AG04450 (cell line): ENCODE results near the gene TOX2. TPM values are rescaled to one million over a fixed set of nuclear protein-coding genes. Genes with fewer than 3 reads are reported as not detected.

Source experiments
- CTCF ChIA-PET: fragments of 300-600, 350-600 bp; formaldehyde crosslinking; extraction: SDS; loops from one replicate; lab custom pipeline; 2022; ENCODE audit warnings: antibody characterized with exemption, inconsistent platforms; lab: Charles Lee
- POLR2A ChIA-PET: fragments of 350-600 bp; formaldehyde crosslinking; extraction: SDS; loops from one replicate; lab custom pipeline; 2021; ENCODE audit warnings: antibody characterized with exemption, inconsistent platforms; lab: Yijun Ruan, JAX
- DNase-seq: peaks from one replicate; pipeline ENCODE4 v3.0.0-alpha.2; 2011; ENCODE audit warnings: low read depth, low spot score
- H3K27ac ChIP-seq: one replicate; pipeline ENCODE4 v1.5.1; 2012; ENCODE audit warnings: low read depth, low read length, control low read depth
- H3K27me3 ChIP-seq: one replicate; pipeline ENCODE4 v1.6.0; 2012; ENCODE audit warnings: low read length; ENCODE audit not compliant: control insufficient read depth, insufficient read depth
- H3K4me3 ChIP-seq: 2 replicates; pipeline ENCODE4 v1.5.1; 2011; ENCODE audit warnings: mild to moderate bottlenecking, low read depth, low read length, control low read depth
- H3K9me3 ChIP-seq: 2 replicates; pipeline ENCODE4 v1.5.1; 2012; ENCODE audit warnings: low read length; ENCODE audit not compliant: control insufficient read depth, insufficient read depth
- CTCF ChIP-seq: IDR thresholded peaks from 2 replicates; pipeline ENCODE4 v1.5.1; 2011; ENCODE audit warnings: low read depth, low read length, control low read depth, inconsistent platforms
- polyA plus RNA-seq: library from polyadenylated mRNA; depleted of rRNA; stranded (reverse); fragments of >200 nt; gene quantifications from 2 replicates; pipeline ENCODE4 v1.2.3, GENCODE V29; 2011

TOX2 gene
- polyA plus RNA-seq, 1 experiment: 10.6 TPM

GRCh38 chr20:44113618-44114376, 199.1 kb downstream of the TOX2 start:
- Histone ChIP-seq H3K27ac (no peak overlapping the region), H3K9me3 (no peaks in the 10 kb centered on the region), H3K4me3 (no peak overlapping the region), H3K27me3 (peaks cover 3% of the 10 kb centered on the region)
- TF ChIP-seq CTCF: no peak
- ChIA-PET POLR2A (interaction anchor here (0.6 kb wide), 1 partner anchor 599 kb away, joined by 4 read pairs; no protein-coding TSS in a partner anchor), CTCF (interaction anchor here (0.9 to 11.9 kb wide), 7 partner anchors 20 to 576 kb away, joined by 3 to 402 read pairs (median 3); partner anchors contain the start of genes FITM2 and JPH2)
- no peak for DNase-seq

GRCh38 chr20:44115181-44115580, 200.5 kb downstream of the TOX2 start:
- H3K9me3 ChIP-seq: no peaks in the 10 kb centered on the region
- ChIA-PET POLR2A (no interaction called here), CTCF (interaction anchor here (3.5 to 11.9 kb wide), 2 partner anchors 75 to 196 kb away, joined by 31 to 402 read pairs; partner anchors contain the start of genes FITM2 and JPH2)
- no peak for TF ChIP-seq CTCF
- no peak overlapping the region for H3K4me3 ChIP-seq
- no peak for DNase-seq
- no peak overlapping the region for H3K27ac ChIP-seq
- H3K27me3 ChIP-seq: no peaks in the 10 kb centered on the region

GRCh38 chr20:44115762-44116644, 201.4 kb downstream of the TOX2 start:
- POLR2A ChIA-PET: interaction anchor here (1.0 to 1.4 kb wide), 2 partner anchors 72 to 74 kb away, joined by 9 to 12 read pairs; partner anchors contain the start of gene JPH2
- H3K4me3 ChIP-seq: no peak overlapping the region
- H3K27me3 ChIP-seq: peaks cover 4% of the 10 kb centered on the region
- H3K9me3 ChIP-seq: no peaks in the 10 kb centered on the region
- no peak for TF ChIP-seq CTCF
- no peak overlapping the region for H3K27ac ChIP-seq
- CTCF ChIA-PET: interaction anchor here (0.6 to 11.9 kb wide), 24 partner anchors 8 to 216 kb away, joined by 3 to 402 read pairs (median 6); partner anchors contain the start of genes FITM2 and JPH2
- no peak for DNase-seq

GRCh38 chr20:44117296-44118184, 202.9 kb downstream of the TOX2 start:
- no peak for TF ChIP-seq CTCF
- CTCF ChIA-PET: interaction anchor here (0.6 to 11.9 kb wide), 25 partner anchors 9 to 657 kb away, joined by 3 to 402 read pairs (median 6); partner anchors contain the start of genes FITM2 and JPH2
- POLR2A ChIA-PET: interaction anchor here (0.5 to 1.4 kb wide), 3 partner anchors 70 to 76 kb away, joined by 3 to 12 read pairs (median 9); partner anchors contain the start of gene JPH2
- Histone ChIP-seq H3K27me3 (peaks cover 9% of the 10 kb centered on the region), H3K9me3 (no peaks in the 10 kb centered on the region), H3K27ac (no peak overlapping the region), H3K4me3 (no peak overlapping the region)
- no peak for DNase-seq
